K562 (cell line): ENCODE data around the gene PYCR2. TPM values are rescaled to one million over a fixed set of nuclear protein-coding genes. Genes with fewer than 3 reads are reported as not detected.

ENCODE experiments used
- AFF1 ChIP-seq, 2 experiments: fragments of 450-650 bp; IDR thresholded peaks; 2 replicates each; pipeline ENCODE4 v1.6.1; 2018; ENCODE audit warnings: mild to moderate bottlenecking in 2 of 2, low read depth in 1 of 2; ENCODE audit not compliant: partially characterized antibody in 2 of 2
- GABPB2 ChIP-seq: fragments of 250-450 bp; sonication (Bioruptor Pico); conservative IDR thresholded peaks from 2 replicates; pipeline ENCODE4 v1.5.1; 2021; ENCODE audit warnings: mild to moderate bottlenecking
- HDAC2 ChIP-seq: fragments of 450-650 bp; IDR thresholded peaks from 2 replicates; pipeline ENCODE4 v1.6.1; 2016; ENCODE audit warnings: mild to moderate bottlenecking
- HOXB6 ChIP-seq: fragments of 250-450 bp; sonication (Bioruptor Pico); IDR thresholded peaks from 2 replicates; pipeline ENCODE4 v1.5.1; 2022; ENCODE audit warnings: mild to moderate bottlenecking, borderline replicate concordance
- MEIS2 ChIP-seq: fragments of 450-650 bp; IDR thresholded peaks from 2 replicates; pipeline ENCODE4 v1.6.1; 2014; ENCODE audit warnings: mild to moderate bottlenecking; ENCODE audit not compliant: partially characterized antibody
- SRF ChIP-seq, 2 experiments: fragments of 250-450, 450-650 bp in 1 of 2; sonication (Bioruptor Pico) in 1 of 2; sonication (generic) in 1 of 2; formaldehyde crosslinking; IDR thresholded peaks; 2 replicates each; pipeline versions ENCODE4 v1.5.0 to v1.5.1; 2020 to 2022; ENCODE audit warnings: mild to moderate bottlenecking in 1 of 2, missing genetic modification reagents in 1 of 2
- VEZF1 ChIP-seq: fragments of 200-800 bp; sonication (Bioruptor generic); IDR thresholded peaks from 2 replicates; pipeline ENCODE4 v1.6.1; 2017; ENCODE audit warnings: missing genetic modification characterization, missing compliant biosample characterization
- ZHX1 ChIP-seq: fragments of 150-350 bp; conservative IDR thresholded peaks from 2 replicates; pipeline ENCODE4 v1.6.1; 2014; ENCODE audit warnings: low read length
- polyA plus RNA-seq, 8 experiments: library from polyadenylated mRNA; depleted of rRNA in 4 of 8; stranded (reverse) in 5 of 8; unstranded in 3 of 8; fragments of >200 nt; fragmentation: Nextera tagmentation in 2 of 8; fragmentation: Illumina TruSeq in 1 of 8; extraction: Ambion mirVana in 2 of 8; extraction: Trizol in 1 of 8; gene quantifications; 2 replicates each; pipeline versions ENCODE4 v1.2.1 to v1.2.3, GENCODE V29; 2011 to 2014; ENCODE audit warnings: inconsistent platforms in 1 of 8, missing spikeins in 1 of 8
- total RNA-seq, 7 experiments: library from RNA; depleted of rRNA in 6 of 7; stranded (reverse); fragments of >200 nt in 6 of 7; fragmentation: Illumina TruSeq in 2 of 7; extraction: Trizol in 2 of 7; gene quantifications; 2 replicates each; pipeline versions ENCODE4 v1.2.1 to v1.2.3, GENCODE V29; 2011 to 2021; ENCODE audit warnings: low replicate concordance in 1 of 7

PYCR2 gene
- total and polyA plus RNA-seq, 9 of the 15 experiments (the other 6 are each of a cell fraction or from before 2014, with no cell fraction given): 5.5 to 219 (median 127) TPM

- peak; percentile 47; the same call in 1 of the 2 replicates for TF ChIP-seq VEZF1 (CRISPR knock-in tag)
- no peak for TF ChIP-seq HOXB6
- TF ChIP-seq HDAC2: 0 out of 2 replicates have a peak, but pooled peaks have one; percentile 17
- no peak for TF ChIP-seq GABPB2 (CRISPR knock-in tag)
- TF ChIP-seq AFF1 (IDR thresholded peaks at IDR 0.05; ENCODE audit: low read depth in 1 of 2, partially characterized antibody in 2 of 2): peak in 1 of 2 experiments; percentile 50
- no peak for TF ChIP-seq ZHX1
- TF ChIP-seq SRF (CRISPR knock-in tag; IDR thresholded peaks at IDR 0.05): no peak
- peak; percentile 66 for TF ChIP-seq MEIS2
These were observed 7.5 kb upstream of the PYCR2 start (continued) for GRCh38 chr1:225931270-225932136.
